Common myeloid progenitor, CD34-positive (primary cell): ENCODE data around the gene SWI5.

Experiments
- CTCF ChIA-PET: fragments of 350-600 bp; sonication (Branson Sonifier 250); formaldehyde crosslinking; loops from one replicate; lab custom pipeline; 2021; ENCODE audit warnings: antibody characterized with exemption; lab: Charles Lee
- POLR2A ChIA-PET: fragments of 350-600 bp; sonication (Branson Sonifier 250); formaldehyde crosslinking; loops from one replicate; lab custom pipeline; 2021; ENCODE audit warnings: antibody characterized with exemption; lab: Charles Lee
- DNase-seq, 3 donors: peaks; one replicate each; pipeline versions ENCODE4 v3.0.0 to v3.0.0-alpha.2; 2013
- H3K27ac ChIP-seq, 2 experiments: 1 replicate in 1 of 2; 2 replicates in 1 of 2; pipeline ENCODE4 v1.7.0; 2013; ENCODE audit warnings: inconsistent platforms in 2 of 2, low read length in 2 of 2, mild to moderate bottlenecking in 2 of 2, low read depth in 1 of 2, moderate library complexity in 1 of 2; ENCODE audit not compliant: severe bottlenecking in 2 of 2, insufficient read depth in 1 of 2, poor library complexity in 1 of 2
- H3K27me3 ChIP-seq, 5 experiments: replicated peaks in 2 of 5; 1 replicate in 3 of 5; 2 replicates in 2 of 5; pipeline versions ENCODE4 v1.6.1 to v1.7.0; 2013; ENCODE audit warnings: low read length in 4 of 5, mild to moderate bottlenecking in 2 of 5, moderate library complexity in 2 of 5, inconsistent platforms in 1 of 5; ENCODE audit not compliant: insufficient read depth in 5 of 5, control insufficient read depth in 4 of 5
- H3K36me3 ChIP-seq, 4 experiments: 1 replicate in 2 of 4; 2 replicates in 2 of 4; pipeline versions ENCODE4 v1.6.1 to v1.7.0; 2013; ENCODE audit warnings: low read length in 3 of 4, control low read depth in 1 of 4, mild to moderate bottlenecking in 1 of 4; ENCODE audit not compliant: control insufficient read depth in 4 of 4, insufficient read depth in 4 of 4
- H3K4me1 ChIP-seq, 4 experiments: 1 replicate in 3 of 4; 2 replicates in 1 of 4; pipeline versions ENCODE4 v1.6.1 to v1.7.1; 2013; ENCODE audit warnings: low read length in 3 of 4, mild to moderate bottlenecking in 3 of 4, control low read depth in 1 of 4, inconsistent platforms in 1 of 4, moderate library complexity in 1 of 4; ENCODE audit not compliant: control insufficient read depth in 4 of 4, insufficient read depth in 4 of 4; ENCODE audit errors: control extremely low read depth in 1 of 4
- H3K4me3 ChIP-seq, 7 experiments: 1 replicate in 4 of 7; 2 replicates in 3 of 7; pipeline versions ENCODE4 v1.5.1 to v1.7.0; 2013; ENCODE audit warnings: mild to moderate bottlenecking in 7 of 7, low read length in 6 of 7, moderate library complexity in 6 of 7, inconsistent platforms in 2 of 7, low read depth in 2 of 7, control low read depth in 1 of 7; ENCODE audit not compliant: insufficient read depth in 4 of 7, control insufficient read depth in 1 of 7; ENCODE audit errors: extremely low read depth in 1 of 7
- H3K9me3 ChIP-seq, 5 experiments: 1 replicate in 4 of 5; 2 replicates in 1 of 5; pipeline versions ENCODE4 v1.6.1 to v1.7.1; 2013; ENCODE audit warnings: low read length in 4 of 5, mild to moderate bottlenecking in 2 of 5, inconsistent platforms in 1 of 5, low read depth in 1 of 5, moderate library complexity in 1 of 5; ENCODE audit not compliant: control insufficient read depth in 4 of 5, insufficient read depth in 2 of 5; ENCODE audit errors: control extremely low read depth in 1 of 5
- WGBS: methylation state at CpG from one replicate; pipeline ENCODE4 v1.1.5; 2013; ENCODE audit not compliant: insufficient coverage; 5-methylcytosine and 5-hydroxymethylcytosine counted together

Gene SWI5

GRCh38 chr9:128242124-128242523 lies 34.0 kb upstream of the SWI5 start:
- H3K36me3 ChIP-seq, result no peaks in the 10 kb centered on the region
- DNase-seq, result no peak
- H3K9me3 ChIP-seq, result no peaks in the 10 kb centered on the region
- no peak overlapping the region for H3K4me3 ChIP-seq
- H3K27ac ChIP-seq, result no peak overlapping the region
- H3K27me3 ChIP-seq, result no peaks in the 10 kb centered on the region
- POLR2A ChIA-PET, result no interaction called here
- WGBS, result 95% methylated on average over 4 of the region's 4 CpGs
- H3K4me1 ChIP-seq, result peaks cover 3 to 43% (median 40%) of the 10 kb centered on the region in 4 experiments
- CTCF ChIA-PET, result interaction anchor here (1.6 to 2.6 kb wide), 2 partner anchors 12 to 29 kb away, joined by 4 to 7 read pairs; no protein-coding TSS in a partner anchor

GRCh38 chr9:128242828-128243214 lies 33.3 kb upstream of the SWI5 start:
- Histone ChIP-seq H3K9me3 (no peaks in the 10 kb centered on the region), H3K36me3 (no peaks in the 10 kb centered on the region), H3K4me1 (peaks cover 3 to 45% (median 40%) of the 10 kb centered on the region in 4 experiments), H3K27ac (no peak overlapping the region), H3K4me3 (no peak overlapping the region), H3K27me3 (no peaks in the 10 kb centered on the region)
- no peak for DNase-seq
- ChIA-PET CTCF (interaction anchor here (2.6 kb wide), 1 partner anchor 13 kb away, joined by 7 read pairs; no protein-coding TSS in a partner anchor), POLR2A (no interaction called here)
- 42% methylated on average over 2 of the region's 7 CpGs for WGBS

GRCh38 chr9:128243215-128244018 lies 32.7 kb upstream of the SWI5 start:
- Histone ChIP-seq H3K4me3 (no peak overlapping the region), H3K27me3 (no peaks in the 10 kb centered on the region), H3K27ac (no peak overlapping the region), H3K4me1 (peaks cover 3 to 45% (median 40%) of the 10 kb centered on the region in 4 experiments), H3K36me3 (no peaks in the 10 kb centered on the region), H3K9me3 (no peaks in the 10 kb centered on the region)
- DNase-seq, result peak in 1 of 3 donors; percentile 26
- ChIA-PET CTCF (no interaction called here), POLR2A (no interaction called here)
- whole genome bisulfite sequencing, result 24% methylated on average over 5 of the region's 13 CpGs

GRCh38 chr9:128244091-128244836 lies 31.8 kb upstream of the SWI5 start:
- POLR2A ChIA-PET, result no interaction called here
- CTCF ChIA-PET, result no interaction called here
- Histone ChIP-seq H3K27me3 (no peaks in the 10 kb centered on the region), H3K4me3 (peak overlapping the region in 5 of 7 experiments; percentile 35 to 76 (median 67)), H3K9me3 (no peaks in the 10 kb centered on the region), H3K27ac (peak overlapping the region in 1 of 2 experiments; percentile 14), H3K36me3 (no peaks in the 10 kb centered on the region), H3K4me1 (peaks cover 3 to 45% (median 40%) of the 10 kb centered on the region in 4 experiments)
- WGBS, result 16% methylated on average over 8 of the region's 13 CpGs
- peak in 1 of 3 donors; percentile 21 for DNase-seq

GRCh38 chr9:128244837-128245231 lies 31.2 kb upstream of the SWI5 start:
- Histone ChIP-seq H3K27me3 (no peaks in the 10 kb centered on the region), H3K4me3 (peak overlapping the region in 5 of 7 experiments; percentile 35 to 76 (median 67)), H3K4me1 (peaks cover 3 to 49% (median 44%) of the 10 kb centered on the region in 4 experiments), H3K27ac (peak overlapping the region in 1 of 2 experiments; percentile 14), H3K36me3 (no peaks in the 10 kb centered on the region), H3K9me3 (no peaks in the 10 kb centered on the region)
- ChIA-PET POLR2A (interaction anchor here (1.1 kb wide), 1 partner anchor 314 kb away, joined by 3 read pairs; no protein-coding TSS in a partner anchor), CTCF (no interaction called here)
- WGBS, result 0% methylated on average over 7 of the region's 18 CpGs
- peak; percentile 56 to 90 (median 87) for DNase-seq

- Histone ChIP-seq H3K4me3 (peak overlapping the region in 5 of 7 experiments; percentile 19 to 76 (median 43)), H3K4me1 (peaks cover 3 to 54% (median 48%) of the 10 kb centered on the region in 4 experiments), H3K36me3 (no peaks in the 10 kb centered on the region), H3K27me3 (no peaks in the 10 kb centered on the region), H3K27ac (peak overlapping the region in 1 of 2 experiments; percentile 67), H3K9me3 (no peaks in the 10 kb centered on the region)
- DNase-seq, result peak; percentile 47 to 83 (median 72)
- 23% methylated on average over 9 of the region's 13 CpGs for WGBS
- ChIA-PET POLR2A (interaction anchor here (1.1 kb wide), 1 partner anchor 313 kb away, joined by 3 read pairs; no protein-coding TSS in a partner anchor), CTCF (interaction anchor here (1.0 to 1.6 kb wide), 2 partner anchors 10 to 29 kb away, joined by 3 to 4 read pairs; no protein-coding TSS in a partner anchor)
Observed at GRCh38 chr9:128245421-128246151, 30.5 kb upstream of the SWI5 start.
